Gastroesophageal sphincter (tissue), 3 donors: ENCODE data around the gene CPD.

Experiments used
- CTCF ChIP-seq, 4 experiments: fragments of 200-600 bp in 2 of 4; fragments of 450-650 bp in 2 of 4; sonication (generic) in 1 of 4; IDR thresholded peaks; one replicate each; pipeline ENCODE4 v1.5.1; 2017 to 2019; ENCODE audit warnings: antibody characterized with exemption in 4 of 4, mild to moderate bottlenecking in 2 of 4, moderate library complexity in 2 of 4
- POLR2A ChIP-seq, 2 donors: fragments of 450-650 bp; IDR thresholded peaks; one replicate each; pipeline ENCODE4 v1.6.1; 2017; ENCODE audit warnings: antibody characterized with exemption in 2 of 2, mild to moderate bottlenecking in 2 of 2, moderate library complexity in 1 of 2

- TF ChIP-seq CTCF (IDR thresholded peaks at IDR 0.05) (no peak), POLR2A (IDR thresholded peaks at IDR 0.05) (no peak)
Measured at GRCh38 chr17:30422171-30422570, 43.4 kb downstream of the CPD start.
